ENCODE data around the gene DEDD2.

DEDD2 gene

GRCh38 chr19:42226886-42227285 is 9.4 kb upstream of the DEDD2 start:
- no peak for DNase-seq

- DNase-seq = no peak
Measured at GRCh38 chr19:42225718-42226292, 8.3 kb upstream of the DEDD2 start.

GRCh38 chr19:42224940-42225717 is 7.7 kb upstream of the DEDD2 start:
- DNase-seq = no peak

GRCh38 chr19:42220751-42221097 is 3.2 kb upstream of the DEDD2 start:
- no peak for DNase-seq

- DNase-seq = peak; percentile 99
Measured at GRCh38 chr19:42219812-42220750, 2.6 kb upstream of the DEDD2 start, which contains the start of gene ZNF526. Gene ZNF526 (plus strand): TSS chr19:42220312. CDS start chr19:42224404, 4,092 bp downstream.

- peak; percentile 59 for DNase-seq
Measured at GRCh38 chr19:42216653-42217519, 591 bp downstream of the DEDD2 start.

GRCh38 chr19:42214810-42215485 is 2.5 kb downstream of the DEDD2 start:
- DNase-seq = peak; percentile 15

- DNase-seq = no peak
Measured at GRCh38 chr19:42212886-42213285, 4.6 kb downstream of the DEDD2 start.

GRCh38 chr19:42208612-42209011 is 8.9 kb downstream of the DEDD2 start:
- DNase-seq = no peak

- DNase-seq = no peak
Measured at GRCh38 chr19:42207767-42208271, 9.7 kb downstream of the DEDD2 start.

GRCh38 chr19:42206871-42207755 is 10.4 kb downstream of the DEDD2 start:
- no peak for DNase-seq

- DNase-seq = no peak
Measured at GRCh38 chr19:42204664-42205063, 12.8 kb downstream of the DEDD2 start.

- DNase-seq = no peak
Measured at GRCh38 chr19:42203700-42204099, 13.8 kb downstream of the DEDD2 start.

GRCh38 chr19:42202290-42202880 is 15.1 kb downstream of the DEDD2 start:
- DNase-seq = no peak

GRCh38 chr19:42201489-42202289 is 15.8 kb downstream of the DEDD2 start:
- DNase-seq = peak; percentile 52

GRCh38 chr19:42200116-42200715 is 17.3 kb downstream of the DEDD2 start:
- no peak for DNase-seq

GRCh38 chr19:42199440-42200115 is 17.9 kb downstream of the DEDD2 start:
- peak; percentile 50 for DNase-seq

Measured in femur (tissue), 1 donor.